Neural cell (in vitro differentiated cells): ENCODE measurements around the gene SRGAP3. TPM values are rescaled to one million over a fixed set of nuclear protein-coding genes. Genes with fewer than 3 reads are reported as not detected.

Experiments used
- H2AFZ ChIP-seq: fragments of 200-600, 300-800 bp; sonication (generic), shearing (Covaris generic); 2 replicates; pipeline ENCODE4 v1.6.0; 2014; ENCODE audit warnings: low read depth, mild to moderate bottlenecking, antibody characterized with exemption, low read length, moderate library complexity
- H3F3A ChIP-seq: fragments of 200-600 bp; shearing (Covaris generic); 2 replicates; pipeline ENCODE4 v1.6.1; 2016; ENCODE audit warnings: mild to moderate bottlenecking, moderate library complexity, mixed read lengths, antibody characterized with exemption, low read length; ENCODE audit not compliant: insufficient read depth, poor library complexity, severe bottlenecking
- H3K27ac ChIP-seq: fragments of 200-600, 300-800 bp; sonication (generic), shearing (Covaris generic); 2 replicates; pipeline ENCODE4 v1.5.1; 2014; ENCODE audit warnings: mild to moderate bottlenecking, low read length, moderate library complexity
- H3K27me3 ChIP-seq: fragments of 300-800, 200-600 bp; sonication (generic), shearing (Covaris generic); 2 replicates; pipeline ENCODE4 v1.6.0; 2014; ENCODE audit warnings: mild to moderate bottlenecking, low read depth, low read length, moderate library complexity; ENCODE audit not compliant: insufficient read depth
- H3K36me3 ChIP-seq: fragments of 300-800, 200-600 bp; sonication (generic), shearing (Covaris generic); 2 replicates; pipeline ENCODE4 v1.5.1; 2014; ENCODE audit warnings: mild to moderate bottlenecking, antibody characterized with exemption, low read length, moderate library complexity; ENCODE audit not compliant: insufficient read depth
- H3K4me2 ChIP-seq: fragments of 300-800, 200-600 bp; sonication (generic), shearing (Covaris generic); 2 replicates; pipeline ENCODE4 v1.6.0; 2014; ENCODE audit warnings: mild to moderate bottlenecking, low read length
- H3K4me3 ChIP-seq: fragments of 300-800, 200-600 bp; sonication (generic), shearing (Covaris generic); 2 replicates; pipeline ENCODE4 v1.5.1; 2014; ENCODE audit warnings: mild to moderate bottlenecking, low read length, moderate library complexity
- H3K79me2 ChIP-seq: fragments of 200-600 bp; shearing (Covaris generic); replicated peaks from 2 replicates; pipeline ENCODE4 v1.6.0; 2014; ENCODE audit warnings: mild to moderate bottlenecking, low read length, moderate library complexity; ENCODE audit not compliant: insufficient read depth
- H3K9ac ChIP-seq: fragments of 300-800, 200-600 bp; sonication (generic), shearing (Covaris generic); 2 replicates; pipeline ENCODE4 v1.6.1; 2016; ENCODE audit warnings: mild to moderate bottlenecking, low read length, mixed read lengths
- H3K9me2 ChIP-seq: fragments of 200-600 bp; shearing (Covaris generic); 2 replicates; pipeline ENCODE4 v1.6.1; 2016; ENCODE audit warnings: mild to moderate bottlenecking, low read length, mixed read lengths; ENCODE audit not compliant: insufficient read depth
- H3K9me3 ChIP-seq: fragments of 200-600, 300-800 bp; sonication (generic), shearing (Covaris generic); 2 replicates; pipeline ENCODE4 v1.6.1; 2016; ENCODE audit warnings: mild to moderate bottlenecking, mixed run types, low read length, moderate library complexity, mixed read lengths
- H4K20me1 ChIP-seq: fragments of 200-600 bp; shearing (Covaris generic); 2 replicates; pipeline ENCODE4 v1.6.1; 2016; ENCODE audit warnings: mild to moderate bottlenecking, mixed run types; ENCODE audit not compliant: insufficient read depth
- CTCF ChIP-seq: fragments of 450-650 bp; IDR thresholded peaks from 2 replicates; pipeline ENCODE4 v1.5.1; 2014; ENCODE audit warnings: antibody characterized with exemption, mild to moderate bottlenecking, moderate library complexity; ENCODE audit not compliant: poor library complexity, severe bottlenecking
- EP300 ChIP-seq: fragments of 450-650 bp; conservative IDR thresholded peaks from 2 replicates; pipeline ENCODE4 v1.6.1; 2014; ENCODE audit warnings: antibody characterized with exemption, mild to moderate bottlenecking, moderate library complexity; ENCODE audit not compliant: poor library complexity, severe bottlenecking
- EZH2 ChIP-seq: fragments of 200-600, 300-800 bp; shearing (Covaris generic), sonication (generic); IDR thresholded peaks from 2 replicates; pipeline ENCODE4 v1.6.1; 2014; ENCODE audit warnings: antibody characterized with exemption, low read length, borderline replicate concordance, mild to moderate bottlenecking; ENCODE audit not compliant: insufficient read depth, poor library complexity, severe bottlenecking
- MXI1 ChIP-seq: fragments of 450-650 bp; conservative IDR thresholded peaks from 2 replicates; pipeline ENCODE4 v1.6.1; 2014; ENCODE audit warnings: antibody characterized with exemption, mild to moderate bottlenecking; ENCODE audit not compliant: poor library complexity, severe bottlenecking
- POLR2AphosphoS5 ChIP-seq: IDR thresholded peaks from 2 replicates; pipeline ENCODE4 v1.6.1; 2012
- RAD21 ChIP-seq: fragments of 450-650 bp; conservative IDR thresholded peaks from 2 replicates; pipeline ENCODE4 v1.6.1; 2014; ENCODE audit warnings: antibody characterized with exemption, mild to moderate bottlenecking, moderate library complexity
- SMC3 ChIP-seq: fragments of 450-650 bp; conservative IDR thresholded peaks from 2 replicates; pipeline ENCODE4 v1.6.1; 2014; ENCODE audit warnings: antibody characterized with exemption, mild to moderate bottlenecking, moderate library complexity; ENCODE audit not compliant: poor library complexity
- TAF1 ChIP-seq: IDR thresholded peaks from 2 replicates; pipeline ENCODE4 v1.6.1; 2012; ENCODE audit warnings: low read depth
- polyA plus RNA-seq: library from polyadenylated mRNA; depleted of rRNA; stranded (reverse); fragments of >200 nt; gene quantifications from 2 replicates; pipeline ENCODE4 v1.2.3, GENCODE V29; 2014
- TF ChIP-seq, protein P1 (sequence below): IDR thresholded peaks from 2 replicates; pipeline ENCODE4 v1.6.1; 2012; ENCODE audit warnings: borderline replicate concordance

The SRGAP3 gene
- polyA plus RNA-seq, 1 donor from 2014 or later, result 31.5 TPM

- H3K9me3 ChIP-seq, result no peaks in the 10 kb centered on the region
- H3K79me2 ChIP-seq, result peaks cover 36% of the 10 kb centered on the region
- no peaks in the 10 kb centered on the region for H3K27me3 ChIP-seq
- H3K9me2 ChIP-seq, result no peaks in the 10 kb centered on the region
- TF ChIP-seq POLR2AphosphoS5, result no peak
- TF ChIP-seq EZH2, result no peak
- TF ChIP-seq, protein P1, sequence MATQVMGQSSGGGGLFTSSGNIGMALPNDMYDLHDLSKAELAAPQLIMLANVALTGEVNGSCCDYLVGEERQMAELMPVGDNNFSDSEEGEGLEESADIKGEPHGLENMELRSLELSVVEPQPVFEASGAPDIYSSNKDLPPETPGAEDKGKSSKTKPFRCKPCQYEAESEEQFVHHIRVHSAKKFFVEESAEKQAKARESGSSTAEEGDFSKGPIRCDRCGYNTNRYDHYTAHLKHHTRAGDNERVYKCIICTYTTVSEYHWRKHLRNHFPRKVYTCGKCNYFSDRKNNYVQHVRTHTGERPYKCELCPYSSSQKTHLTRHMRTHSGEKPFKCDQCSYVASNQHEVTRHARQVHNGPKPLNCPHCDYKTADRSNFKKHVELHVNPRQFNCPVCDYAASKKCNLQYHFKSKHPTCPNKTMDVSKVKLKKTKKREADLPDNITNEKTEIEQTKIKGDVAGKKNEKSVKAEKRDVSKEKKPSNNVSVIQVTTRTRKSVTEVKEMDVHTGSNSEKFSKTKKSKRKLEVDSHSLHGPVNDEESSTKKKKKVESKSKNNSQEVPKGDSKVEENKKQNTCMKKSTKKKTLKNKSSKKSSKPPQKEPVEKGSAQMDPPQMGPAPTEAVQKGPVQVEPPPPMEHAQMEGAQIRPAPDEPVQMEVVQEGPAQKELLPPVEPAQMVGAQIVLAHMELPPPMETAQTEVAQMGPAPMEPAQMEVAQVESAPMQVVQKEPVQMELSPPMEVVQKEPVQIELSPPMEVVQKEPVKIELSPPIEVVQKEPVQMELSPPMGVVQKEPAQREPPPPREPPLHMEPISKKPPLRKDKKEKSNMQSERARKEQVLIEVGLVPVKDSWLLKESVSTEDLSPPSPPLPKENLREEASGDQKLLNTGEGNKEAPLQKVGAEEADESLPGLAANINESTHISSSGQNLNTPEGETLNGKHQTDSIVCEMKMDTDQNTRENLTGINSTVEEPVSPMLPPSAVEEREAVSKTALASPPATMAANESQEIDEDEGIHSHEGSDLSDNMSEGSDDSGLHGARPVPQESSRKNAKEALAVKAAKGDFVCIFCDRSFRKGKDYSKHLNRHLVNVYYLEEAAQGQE, result no peak
- no peak for TF ChIP-seq MXI1
- no peak for TF ChIP-seq EP300
- no peak for TF ChIP-seq CTCF
- TF ChIP-seq TAF1, result no peak
- no peak for TF ChIP-seq SMC3
- TF ChIP-seq RAD21, result no peak
- H4K20me1 ChIP-seq, result no peaks in the 10 kb centered on the region
- H3K4me2 ChIP-seq, result no peak overlapping the region
- no peaks in the 10 kb centered on the region for H3F3A ChIP-seq
- no peaks in the 10 kb centered on the region for H3K36me3 ChIP-seq
- H3K4me3 ChIP-seq, result no peak overlapping the region
- H3K27ac ChIP-seq, result no peak overlapping the region
- no peak overlapping the region for H2AFZ ChIP-seq
- no peak overlapping the region for H3K9ac ChIP-seq
Observed at GRCh38 chr3:9202546-9202945, 46.9 kb downstream of the SRGAP3 start.

DNA sequence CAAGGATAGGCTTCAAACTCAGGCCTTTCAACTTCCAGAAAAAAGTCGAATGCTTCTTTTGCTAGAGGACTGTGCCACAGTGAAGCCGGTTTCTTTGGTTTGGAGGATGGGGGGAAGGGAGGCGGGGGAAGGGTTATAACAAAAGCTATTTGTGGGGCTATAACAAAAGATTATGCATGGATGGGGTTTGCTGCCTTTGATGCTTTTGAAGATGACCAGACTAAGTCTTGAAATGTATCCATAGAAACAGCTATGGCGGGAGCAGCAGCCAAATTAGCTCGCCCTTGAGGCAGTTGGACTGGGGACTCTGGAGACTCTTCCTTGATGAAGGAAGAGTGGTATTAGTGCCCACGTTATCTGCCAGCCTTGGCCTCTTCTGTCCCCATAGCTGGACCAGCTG lies 47.5 kb downstream of the SRGAP3 start:
- Histone ChIP-seq H3F3A (no peaks in the 10 kb centered on the region), H3K9me3 (no peaks in the 10 kb centered on the region), H2AFZ (no peak overlapping the region), H3K9me2 (no peaks in the 10 kb centered on the region), H3K9ac (no peak overlapping the region), H3K4me3 (no peak overlapping the region), H3K79me2 (peaks cover 38% of the 10 kb centered on the region), H3K36me3 (no peaks in the 10 kb centered on the region), H3K27me3 (no peaks in the 10 kb centered on the region), H4K20me1 (no peaks in the 10 kb centered on the region), H3K27ac (no peak overlapping the region), H3K4me2 (no peak overlapping the region)
- TF ChIP-seq, protein P1, result no peak
- no peak for TF ChIP-seq TAF1
- TF ChIP-seq SMC3, result no peak
- no peak for TF ChIP-seq EZH2
- TF ChIP-seq MXI1, result no peak
- TF ChIP-seq CTCF, result no peak
- no peak for TF ChIP-seq RAD21
- TF ChIP-seq POLR2AphosphoS5, result no peak
